ENCODE measurements around the gene MAP4K4.

- TF ChIP-seq CTCF (IDR thresholded peaks at IDR 0.05; ENCODE audit: insufficient read depth, low read length, poor library complexity, severe bottlenecking) = no peak
- no peak for TF ChIP-seq EZH2phosphoT487 (conservative IDR thresholded peaks at IDR 0.05; ENCODE audit: low read length)
Observed at GRCh38 chr2:101779656-101780055, 82.1 kb downstream of the MAP4K4 start.
